DMS53 (cell line): Measurements from ENCODE around the gene SPEG.

Experiments
- DNase-seq: peaks from one replicate; lab custom pipeline; 2025; lab: John Stamatoyannopoulos, UW

SPEG gene

DNA sequence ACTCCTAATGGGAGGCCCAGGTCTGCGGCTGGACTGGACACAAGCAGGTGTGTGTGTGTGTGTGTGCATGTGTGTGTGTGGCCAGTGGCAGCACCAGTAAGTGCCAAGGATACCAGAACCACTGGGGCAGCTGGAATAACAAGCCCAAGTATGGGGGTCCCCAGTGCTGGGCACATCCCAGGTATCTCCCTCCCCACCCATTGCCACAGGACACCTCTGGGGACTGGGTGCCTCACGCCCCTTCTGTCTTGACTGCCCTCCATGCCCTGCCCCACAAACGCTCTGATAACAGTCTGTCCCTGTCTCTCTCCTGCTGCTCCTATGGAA is 9.0 kb downstream of the SPEG start:
- no peak for DNase-seq

GRCh38 chr2:219444566-219445091 is 10.0 kb downstream of the SPEG start:
- DNase-seq = no peak

GRCh38 chr2:219445220-219445640 is 10.6 kb downstream of the SPEG start:
- DNase-seq = no peak

GRCh38 chr2:219446101-219446504 is 11.5 kb downstream of the SPEG start:
- peak; percentile 84 for DNase-seq

DNA sequence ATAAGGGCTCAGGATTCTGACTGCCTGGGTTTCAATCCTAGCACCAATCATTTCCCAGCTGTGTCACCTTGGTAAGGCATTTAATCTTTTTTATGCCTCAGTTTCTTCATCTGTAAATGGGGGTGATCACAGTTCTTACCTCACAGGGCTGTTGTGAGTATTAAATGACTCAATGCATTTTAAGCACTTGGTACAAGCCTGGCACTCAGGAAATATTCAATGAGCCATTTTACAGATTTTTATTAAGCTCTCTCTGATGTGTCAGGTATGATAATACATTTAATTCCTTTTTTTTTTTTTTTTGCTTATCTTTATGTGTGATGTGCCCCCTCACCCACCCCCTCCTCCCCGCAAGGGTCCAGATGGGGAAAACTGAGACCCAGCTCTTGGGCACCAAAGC is 12.0 kb downstream of the SPEG start:
- no peak for DNase-seq

DNA sequence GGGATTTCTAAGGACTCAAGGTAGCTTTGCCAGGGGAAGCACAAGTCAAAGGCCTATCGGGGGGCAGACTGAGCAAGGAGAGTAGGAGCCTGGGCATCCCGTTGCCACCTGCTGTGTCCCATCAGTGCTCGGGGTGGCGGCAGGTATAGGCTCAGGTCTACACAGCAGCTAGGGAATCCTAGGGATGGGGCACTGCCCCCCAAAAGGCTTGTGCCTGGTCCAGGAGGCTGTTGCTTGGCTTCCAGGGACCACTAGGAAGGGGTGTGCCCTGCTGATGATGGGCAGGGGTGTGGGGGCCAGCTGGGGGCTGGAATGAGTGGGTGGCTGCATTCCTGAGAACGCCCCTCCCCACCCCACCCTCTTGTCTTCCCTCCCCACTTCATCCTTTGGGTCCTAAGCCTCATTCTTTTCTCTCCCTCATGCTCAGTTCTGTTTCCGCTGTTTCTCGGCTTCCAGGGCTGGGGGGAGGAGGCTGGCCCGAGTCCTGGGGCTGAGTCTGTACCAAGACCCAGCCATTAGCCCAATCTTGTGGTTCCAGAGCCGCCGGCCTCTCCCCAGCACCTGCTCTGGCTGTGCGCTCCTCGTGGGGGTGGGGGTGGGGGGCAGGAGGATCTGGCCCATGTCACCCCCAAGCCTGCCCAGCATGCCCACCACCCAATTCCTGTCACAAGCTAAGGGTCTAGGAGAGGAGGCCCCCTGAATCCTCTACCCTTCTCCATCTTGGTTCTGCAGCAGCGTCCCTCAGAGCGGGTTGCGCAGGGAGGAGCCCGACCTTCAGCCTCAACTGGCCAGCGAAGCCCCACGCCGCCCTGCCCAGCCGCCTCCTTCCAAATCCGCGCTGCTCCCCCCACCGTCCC is 12.8 kb downstream of the SPEG start:
- DNase-seq = no peak

DNA sequence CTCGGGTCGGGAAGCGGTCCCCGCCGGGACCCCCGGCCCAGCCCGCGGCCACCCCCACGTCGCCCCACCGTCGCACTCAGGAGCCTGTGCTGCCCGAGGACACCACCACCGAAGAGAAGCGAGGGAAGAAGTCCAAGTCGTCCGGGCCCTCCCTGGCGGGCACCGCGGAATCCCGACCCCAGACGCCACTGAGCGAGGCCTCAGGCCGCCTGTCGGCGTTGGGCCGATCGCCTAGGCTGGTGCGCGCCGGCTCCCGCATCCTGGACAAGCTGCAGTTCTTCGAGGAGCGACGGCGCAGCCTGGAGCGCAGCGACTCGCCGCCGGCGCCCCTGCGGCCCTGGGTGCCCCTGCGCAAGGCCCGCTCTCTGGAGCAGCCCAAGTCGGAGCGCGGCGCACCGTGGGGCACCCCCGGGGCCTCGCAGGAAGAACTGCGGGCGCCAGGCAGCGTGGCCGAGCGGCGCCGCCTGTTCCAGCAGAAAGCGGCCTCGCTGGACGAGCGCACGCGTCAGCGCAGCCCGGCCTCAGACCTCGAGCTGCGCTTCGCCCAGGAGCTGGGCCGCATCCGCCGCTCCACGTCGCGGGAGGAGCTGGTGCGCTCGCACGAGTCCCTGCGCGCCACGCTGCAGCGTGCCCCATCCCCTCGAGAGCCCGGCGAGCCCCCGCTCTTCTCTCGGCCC is 13.6 kb downstream of the SPEG start:
- no peak for DNase-seq

GRCh38 chr2:219448776-219449341 is 14.2 kb downstream of the SPEG start:
- DNase-seq = no peak

GRCh38 chr2:219449609-219450008 is 15.0 kb downstream of the SPEG start:
- DNase-seq = no peak

GRCh38 chr2:219451661-219452360 is 17.2 kb downstream of the SPEG start:
- DNase-seq = no peak

GRCh38 chr2:219452361-219453317 is 18.0 kb downstream of the SPEG start:
- no peak for DNase-seq

DNA sequence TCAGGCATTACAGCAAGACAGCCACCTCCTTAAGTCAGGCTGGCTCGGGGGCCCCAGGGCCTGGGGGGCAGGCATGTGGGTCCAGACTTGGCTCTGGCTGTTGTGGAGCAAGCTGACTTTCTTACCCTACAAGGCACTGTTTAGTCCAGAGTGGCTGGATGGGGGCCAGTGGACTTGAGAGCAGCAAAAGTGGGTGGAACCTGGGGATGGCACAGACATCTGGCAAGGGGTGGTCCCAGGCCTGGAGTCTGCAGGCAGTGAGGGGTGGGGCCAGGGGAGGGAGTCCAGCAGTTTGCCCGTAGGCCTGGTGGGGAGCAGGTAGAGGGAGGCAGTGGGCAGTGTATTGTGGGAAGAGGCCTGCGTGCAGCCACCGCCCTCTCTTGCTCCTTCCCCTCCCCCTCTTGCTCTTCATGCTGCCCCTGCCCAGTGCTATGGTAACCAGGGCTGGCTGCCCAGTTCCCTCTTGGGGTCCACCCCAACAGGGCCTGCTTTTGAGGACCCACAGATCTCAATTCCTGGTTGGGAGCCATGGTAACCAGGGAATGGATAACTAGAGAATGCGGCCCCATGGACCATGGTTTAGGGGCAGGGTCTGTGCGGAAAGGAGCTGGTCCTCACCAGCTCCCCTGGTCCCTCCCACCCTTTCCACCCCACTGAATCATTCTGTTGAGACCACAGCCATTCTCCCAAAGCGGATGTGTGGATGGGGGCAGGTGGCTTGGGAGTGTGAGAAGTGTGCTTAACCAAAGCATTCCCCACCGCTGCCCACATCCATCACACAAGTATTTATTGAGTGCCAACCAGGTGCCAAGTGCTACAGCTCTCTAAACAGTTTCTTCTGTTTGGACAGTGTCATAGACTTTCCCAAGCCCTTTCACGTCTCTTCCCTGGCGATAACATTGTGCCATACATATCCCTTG is 19.3 kb downstream of the SPEG start:
- no peak for DNase-seq

- DNase-seq = no peak
These were observed 20.9 kb downstream of the SPEG start for GRCh38 chr2:219455581-219455980.

- DNase-seq = peak; percentile 48
These were observed 23.2 kb downstream of the SPEG start for GRCh38 chr2:219457784-219458369.

DNA sequence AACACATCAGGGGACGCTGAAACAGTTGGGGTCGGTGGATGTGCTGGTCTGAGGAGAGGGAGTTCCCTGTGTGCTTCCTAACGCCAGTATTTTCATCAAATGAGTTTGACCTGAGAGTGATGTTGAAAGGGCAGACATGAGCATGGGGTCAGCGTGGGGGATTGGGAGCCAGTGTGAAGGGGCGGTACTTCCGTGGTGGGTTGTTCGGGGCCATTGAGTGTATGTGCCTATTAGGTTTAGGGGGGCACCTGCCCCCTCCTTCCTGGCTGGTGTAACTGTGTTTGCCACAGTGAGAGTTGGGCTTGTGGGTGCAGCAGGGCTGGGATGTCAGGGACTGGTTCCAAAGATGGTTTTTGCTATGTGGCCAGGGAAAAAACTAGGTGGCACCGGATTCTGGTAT is 24.4 kb downstream of the SPEG start:
- DNase-seq = no peak

GRCh38 chr2:219459460-219460311 is 25.0 kb downstream of the SPEG start:
- DNase-seq = peak; percentile 66

DNA sequence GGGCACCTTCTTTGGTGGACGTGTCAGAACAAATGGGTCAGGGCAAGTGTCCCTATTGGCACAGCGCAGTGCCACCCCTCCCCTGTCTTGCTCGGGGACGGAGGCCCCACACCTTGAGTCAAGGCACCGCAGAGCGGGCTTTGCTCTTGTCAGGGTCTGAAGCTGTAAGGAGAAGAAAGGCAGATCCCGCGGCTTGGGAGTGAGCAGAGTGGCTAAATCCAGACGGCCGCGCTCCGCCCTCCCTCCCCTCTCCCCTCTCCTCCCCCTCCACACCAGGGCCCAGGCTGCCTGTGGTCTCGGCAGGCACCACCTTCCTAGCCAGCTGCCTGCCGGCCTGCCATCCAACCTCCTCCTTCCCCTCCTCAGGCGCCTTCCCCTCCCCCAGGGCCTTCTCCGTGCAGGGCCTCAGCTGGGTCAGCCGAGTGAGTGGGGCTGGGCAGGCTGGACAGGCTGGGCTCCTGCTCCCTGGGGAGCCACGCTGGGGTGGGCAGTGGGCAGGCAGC is 25.8 kb downstream of the SPEG start:
- no peak for DNase-seq

DNA sequence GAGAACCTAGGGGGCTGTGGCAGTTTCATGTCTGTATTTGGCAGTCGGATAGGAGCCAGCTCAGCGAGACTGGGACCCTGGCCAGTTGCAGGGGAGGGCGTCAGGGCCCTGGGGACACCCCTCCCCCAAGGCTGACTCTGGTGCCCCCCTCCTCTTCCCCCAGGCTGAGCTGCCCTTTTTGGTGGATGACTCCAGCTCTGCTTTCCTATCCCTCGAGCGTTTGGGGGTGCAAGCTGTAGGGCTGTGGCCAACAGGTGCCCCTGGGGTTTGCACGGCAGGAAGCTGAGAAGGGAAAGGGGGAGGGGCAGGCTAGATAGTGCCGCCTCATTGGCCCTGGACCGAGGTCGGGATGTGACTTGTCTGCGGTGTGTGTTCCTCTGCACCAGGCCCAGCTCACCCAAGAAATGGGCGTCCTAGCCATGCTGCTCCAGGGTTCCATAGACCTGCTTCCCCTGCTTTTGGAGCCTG is 26.4 kb downstream of the SPEG start:
- DNase-seq = no peak
